Progenitor cell of endocrine pancreas (in vitro differentiated cells): Measurements from ENCODE around the gene PAEP. TPM values are rescaled to one million over a fixed set of nuclear protein-coding genes. Genes with fewer than 3 reads are reported as not detected.

ENCODE experiments used
- DNase-seq: peaks from one replicate; pipeline ENCODE4 v3.0.0; 2021; ENCODE audit warnings: low spot score; ENCODE audit not compliant: unreplicated experiment
- H3K27ac Mint-ChIP-seq: 2 replicates; pipeline ENCODE4 v1.8.0; 2021; ENCODE audit warnings: mild to moderate bottlenecking, moderate library complexity, mixed read lengths
- H3K27me3 Mint-ChIP-seq: 2 replicates; pipeline ENCODE4 v1.8.0; 2021; ENCODE audit warnings: mixed read lengths
- H3K36me3 Mint-ChIP-seq: 2 replicates; pipeline ENCODE4 v1.8.0; 2022; ENCODE audit warnings: mixed read lengths; ENCODE audit not compliant: insufficient read depth
- H3K4me1 Mint-ChIP-seq: 2 replicates; pipeline ENCODE4 v1.8.0; 2021; ENCODE audit warnings: low read depth, mixed read lengths
- H3K4me3 Mint-ChIP-seq: 2 replicates; pipeline ENCODE4 v1.8.0; 2021; ENCODE audit warnings: low read depth, mild to moderate bottlenecking, moderate library complexity, mixed read lengths
- H3K9me3 Mint-ChIP-seq: 2 replicates; pipeline ENCODE4 v1.8.0; 2021; ENCODE audit warnings: low read depth, mixed read lengths
- CTCF ChIP-seq: fragments of 200-600 bp; sonication (generic); IDR thresholded peaks from one replicate; pipeline ENCODE4 v1.5.0; 2021; ENCODE audit warnings: antibody characterized with exemption, mild to moderate bottlenecking; ENCODE audit not compliant: unreplicated experiment
- total RNA-seq: library from RNA; stranded (reverse); gene quantifications from 2 replicates; pipeline ENCODE4 v1.2.1, GENCODE V29; 2021

Gene PAEP
- total RNA-seq, 1 donor from 2014 or later: not detected

GRCh38 chr9:135572233-135572632 lies 10.7 kb downstream of the PAEP start:
- TF ChIP-seq CTCF: no peak
- Mint-ChIP-seq H3K9me3 (peaks cover 19% of the 10 kb centered on the region), H3K27me3 (peaks cover 8% of the 10 kb centered on the region), H3K27ac (no peak overlapping the region), H3K4me1 (no peaks in the 10 kb centered on the region), H3K36me3 (no peaks in the 10 kb centered on the region), H3K4me3 (no peak overlapping the region)
- DNase-seq: no peak

GRCh38 chr9:135573124-135573523 lies 11.6 kb downstream of the PAEP start:
- no peaks in the 10 kb centered on the region for H3K36me3 Mint-ChIP-seq
- no peak for DNase-seq

GRCh38 chr9:135574331-135574730 lies 12.8 kb downstream of the PAEP start:
- H3K4me1 Mint-ChIP-seq: no peaks in the 10 kb centered on the region
- no peak overlapping the region for H3K27ac Mint-ChIP-seq
- H3K36me3 Mint-ChIP-seq: no peaks in the 10 kb centered on the region
- DNase-seq: no peak
- H3K27me3 Mint-ChIP-seq: peaks cover 3% of the 10 kb centered on the region
- peaks cover 13% of the 10 kb centered on the region for H3K9me3 Mint-ChIP-seq
- no peak for TF ChIP-seq CTCF
- no peak overlapping the region for H3K4me3 Mint-ChIP-seq

More at GRCh38 chr9:135573124-135573523, 11.6 kb downstream of the PAEP start:
- peaks cover 8% of the 10 kb centered on the region for H3K27me3 Mint-ChIP-seq
- H3K27ac Mint-ChIP-seq: no peak overlapping the region
- TF ChIP-seq CTCF: no peak
- no peak overlapping the region for H3K4me3 Mint-ChIP-seq
- peaks cover 19% of the 10 kb centered on the region for H3K9me3 Mint-ChIP-seq
- H3K4me1 Mint-ChIP-seq: no peaks in the 10 kb centered on the region

- no peak for TF ChIP-seq CTCF
- Mint-ChIP-seq H3K4me1 (no peaks in the 10 kb centered on the region), H3K27me3 (peaks cover 2% of the 10 kb centered on the region), H3K27ac (no peak overlapping the region), H3K36me3 (no peaks in the 10 kb centered on the region), H3K9me3 (peaks cover 7% of the 10 kb centered on the region), H3K4me3 (no peak overlapping the region)
- DNase-seq: no peak
Observed at GRCh38 chr9:135574943-135575342, 13.4 kb downstream of the PAEP start.

- Mint-ChIP-seq H3K36me3 (no peaks in the 10 kb centered on the region), H3K27me3 (peaks cover 7% of the 10 kb centered on the region), H3K4me3 (no peak overlapping the region), H3K4me1 (no peaks in the 10 kb centered on the region), H3K27ac (no peak overlapping the region), H3K9me3 (peaks cover under 1% of the 10 kb centered on the region)
- DNase-seq: no peak
- TF ChIP-seq CTCF: no peak
Observed at GRCh38 chr9:135575995-135576631, 14.6 kb downstream of the PAEP start.
